ENCODE measurements around the gene CMTM5.
"Not testable (repeated sequence)": the region's sequence is repeated elsewhere in the genome, so short reads cannot be mapped to it uniquely, and the experiment has no call there.

CMTM5 gene

DNA sequence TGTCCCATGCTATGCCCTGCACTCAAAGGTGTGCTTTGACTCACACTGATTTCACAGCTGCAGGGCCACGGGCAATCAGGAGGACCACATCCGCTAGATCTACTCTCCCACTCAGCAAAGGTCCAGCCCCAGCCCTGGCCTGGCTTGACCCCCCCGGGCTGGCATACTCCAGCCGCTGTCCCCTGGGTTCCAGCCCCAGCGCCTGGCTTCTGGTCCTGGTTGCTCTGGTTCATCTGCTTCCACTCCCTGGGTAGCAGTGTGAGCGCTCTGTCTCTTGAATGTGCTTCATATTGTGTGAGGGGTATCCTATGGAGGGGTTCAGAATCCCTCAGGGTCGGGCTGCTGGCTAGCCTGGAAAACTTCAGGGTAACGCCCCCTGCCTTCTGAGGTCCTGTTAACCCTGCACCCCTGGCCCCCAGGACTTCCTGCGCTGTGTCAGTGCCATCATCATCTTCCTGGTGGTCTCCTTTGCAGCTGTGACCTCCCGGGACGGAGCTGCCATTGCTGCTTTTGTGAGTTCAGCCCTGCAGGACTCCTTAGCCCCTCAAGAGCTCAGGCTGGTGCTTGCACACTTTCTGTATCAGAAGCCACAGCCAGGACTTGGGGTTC, 1.9 kb downstream of the CMTM5 start:
- DNase-seq (ENCODE audit: low read depth) = no peak

DNA sequence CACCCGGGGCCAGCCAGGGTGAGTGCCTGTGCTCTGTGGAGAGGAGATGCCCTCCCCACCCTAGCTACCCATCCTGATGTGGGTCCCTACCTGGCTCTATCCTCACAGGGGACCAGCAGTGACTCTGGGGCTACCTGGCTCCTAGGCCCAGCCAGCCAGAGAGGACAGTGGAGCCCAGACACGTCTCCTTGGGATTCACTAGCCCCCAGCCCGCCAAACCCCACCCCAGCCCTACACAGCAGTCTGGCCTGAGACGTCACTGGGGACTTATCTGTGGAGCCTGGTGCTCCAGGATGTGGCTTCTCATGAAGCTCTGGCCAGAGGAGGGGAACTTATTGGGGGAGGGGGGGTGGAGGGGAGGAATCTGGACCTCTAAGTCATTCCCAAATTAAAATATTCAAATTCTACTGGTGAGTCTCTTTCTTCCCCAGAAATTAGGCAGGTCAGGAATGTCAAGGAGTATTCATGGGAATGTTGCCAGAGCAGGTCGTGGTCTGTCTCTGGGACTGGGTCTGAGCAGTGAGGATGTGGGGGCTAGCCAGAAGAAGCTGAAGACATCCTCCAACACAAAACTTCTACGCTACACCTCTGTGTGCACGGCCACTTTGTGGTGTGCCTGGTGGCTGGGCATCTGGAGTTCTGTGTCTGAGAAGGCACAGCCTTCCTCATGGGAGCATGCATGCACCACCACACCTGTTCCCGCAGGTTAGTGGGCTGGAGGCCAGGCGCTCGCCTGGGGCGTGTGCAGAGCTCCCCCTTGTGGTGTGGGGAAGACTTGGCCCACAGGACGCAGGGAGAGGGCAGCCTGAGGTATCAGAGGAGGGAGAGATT, 2.7 kb downstream of the CMTM5 start:
- peak; percentile 56 for DNase-seq (ENCODE audit: low read depth)

DNA sequence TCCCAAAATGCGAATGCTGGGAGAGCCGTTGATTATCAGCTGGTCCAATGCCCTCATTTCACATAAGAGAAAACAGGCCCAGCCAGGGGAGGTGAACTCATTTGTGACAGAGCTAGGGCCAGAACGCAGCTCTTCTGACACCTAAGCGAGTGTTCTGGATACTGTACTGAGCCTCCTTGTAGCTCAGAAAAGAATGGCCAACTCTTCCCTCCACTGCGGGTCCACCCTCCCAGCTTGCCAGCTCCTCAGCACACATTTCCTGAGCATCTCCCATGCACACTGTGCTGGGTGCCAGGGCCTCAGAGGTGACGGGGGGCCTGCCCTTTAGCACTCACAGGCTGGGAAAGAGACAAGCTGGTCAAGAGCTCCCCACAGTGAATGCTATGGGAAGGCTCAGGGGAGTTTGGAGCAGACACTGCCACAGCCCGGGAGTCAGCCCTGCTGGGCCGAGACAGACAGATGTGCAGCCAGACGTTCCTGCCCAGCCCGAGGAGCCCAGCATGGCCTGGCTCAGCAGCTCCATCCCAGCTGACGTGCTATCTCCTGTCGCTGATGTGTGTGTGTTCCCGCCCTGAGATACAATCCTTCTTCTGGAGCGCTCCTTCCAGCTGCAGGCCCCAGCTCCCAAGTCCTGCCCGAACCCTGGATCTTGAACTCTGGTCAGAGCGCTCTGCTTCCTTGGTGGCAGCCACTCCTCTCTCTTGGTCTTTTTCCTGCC, 3.5 kb downstream of the CMTM5 start:
- DNase-seq (ENCODE audit: low read depth) = no peak

DNA sequence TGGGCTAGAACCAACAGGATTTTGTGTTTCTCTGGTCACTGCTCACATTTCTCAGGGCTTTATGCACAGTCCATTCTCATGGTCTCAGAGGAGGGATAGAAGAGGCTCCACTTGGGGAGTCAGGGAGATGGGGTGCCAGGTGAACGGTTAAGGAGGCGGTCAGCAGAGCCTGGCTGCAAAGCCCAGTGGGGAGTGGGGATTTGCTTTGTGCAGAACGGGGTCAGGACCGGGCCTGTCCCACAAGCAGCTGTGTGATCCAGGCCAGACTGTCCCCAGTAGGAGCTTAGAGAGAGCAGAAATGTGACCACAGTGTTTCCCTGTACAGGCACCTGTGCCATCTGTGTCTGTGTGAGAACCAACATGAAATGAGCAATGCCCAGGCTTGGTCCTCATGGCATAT, 4.1 kb downstream of the CMTM5 start:
- no peak for DNase-seq (ENCODE audit: low read depth)

DNA sequence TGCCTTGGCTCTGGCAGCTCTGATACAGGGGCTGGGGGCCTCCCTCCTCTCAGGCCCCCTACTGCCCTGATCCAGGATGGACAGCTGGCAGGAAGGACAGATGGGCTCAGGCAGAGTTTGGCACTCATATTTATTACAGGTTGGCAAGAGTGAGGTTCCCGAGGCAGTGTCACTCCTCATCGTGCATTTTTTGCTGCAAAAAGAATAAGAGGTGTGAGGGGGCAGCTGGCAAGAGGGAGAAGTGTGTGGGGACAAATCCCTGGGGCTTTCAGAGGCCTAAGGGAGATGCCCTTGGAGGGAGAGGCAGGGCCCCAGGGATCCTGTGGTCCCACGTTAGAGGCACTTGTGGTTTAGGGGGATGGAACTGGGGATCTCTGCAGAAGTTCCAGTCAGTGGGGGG, 5.0 kb downstream of the CMTM5 start:
- no peak for DNase-seq (ENCODE audit: low read depth)

DNA sequence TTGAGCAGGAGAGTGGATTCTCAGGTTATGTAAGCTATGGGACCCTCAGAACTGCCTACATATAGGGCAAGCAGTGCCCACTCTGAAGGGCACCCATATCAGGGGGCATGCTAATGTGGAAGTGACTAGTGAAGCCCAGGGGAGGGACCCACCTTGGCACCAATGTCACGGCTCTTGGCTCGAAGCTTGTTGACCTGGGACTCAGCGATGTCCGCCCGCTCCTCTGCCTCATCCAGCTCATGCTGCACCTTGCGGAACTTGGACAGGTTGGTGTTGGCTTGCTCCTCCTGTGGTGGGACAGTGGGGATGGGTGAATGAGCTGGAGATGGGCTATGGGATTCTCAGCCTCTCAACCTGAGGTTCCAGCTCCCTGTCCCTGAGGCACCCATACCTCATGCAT, 5.4 kb downstream of the CMTM5 start:
- DNase-seq (ENCODE audit: low read depth) = no peak

DNA sequence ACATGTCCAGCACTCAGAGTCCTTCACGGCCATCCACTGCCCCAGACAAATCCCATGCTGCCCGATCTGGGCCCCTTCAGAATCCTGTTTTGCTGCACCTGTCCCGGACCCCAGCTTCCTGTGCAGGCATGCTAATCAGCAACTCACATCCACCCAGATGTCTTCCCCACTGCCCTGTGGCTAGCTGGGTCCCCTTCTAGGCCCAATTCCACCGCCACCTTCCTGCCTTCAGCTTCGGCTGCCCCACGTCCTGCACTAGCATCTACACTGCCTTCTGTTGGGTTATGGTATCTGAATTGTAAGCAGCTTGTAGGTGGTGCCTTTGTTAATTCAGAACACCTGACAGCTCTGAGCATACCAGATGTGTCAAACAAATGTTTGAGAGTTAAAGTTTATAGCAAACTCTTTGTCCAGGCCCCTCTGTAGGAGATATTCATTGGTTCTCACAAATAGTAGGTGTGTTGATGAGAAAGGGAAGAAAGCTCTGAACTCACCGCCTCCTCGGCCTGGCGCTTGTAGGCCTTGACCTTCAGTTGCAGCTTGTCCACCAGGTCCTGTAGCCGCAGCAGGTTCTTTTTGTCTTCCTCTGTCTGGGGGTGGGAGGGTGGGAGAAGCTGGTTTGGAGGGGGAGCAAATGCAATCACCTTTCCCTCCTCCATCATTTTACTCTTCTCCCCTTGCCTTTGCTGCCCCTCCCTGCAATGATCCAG, 6.0 kb downstream of the CMTM5 start:
- no peak for DNase-seq (ENCODE audit: low read depth)

DNA sequence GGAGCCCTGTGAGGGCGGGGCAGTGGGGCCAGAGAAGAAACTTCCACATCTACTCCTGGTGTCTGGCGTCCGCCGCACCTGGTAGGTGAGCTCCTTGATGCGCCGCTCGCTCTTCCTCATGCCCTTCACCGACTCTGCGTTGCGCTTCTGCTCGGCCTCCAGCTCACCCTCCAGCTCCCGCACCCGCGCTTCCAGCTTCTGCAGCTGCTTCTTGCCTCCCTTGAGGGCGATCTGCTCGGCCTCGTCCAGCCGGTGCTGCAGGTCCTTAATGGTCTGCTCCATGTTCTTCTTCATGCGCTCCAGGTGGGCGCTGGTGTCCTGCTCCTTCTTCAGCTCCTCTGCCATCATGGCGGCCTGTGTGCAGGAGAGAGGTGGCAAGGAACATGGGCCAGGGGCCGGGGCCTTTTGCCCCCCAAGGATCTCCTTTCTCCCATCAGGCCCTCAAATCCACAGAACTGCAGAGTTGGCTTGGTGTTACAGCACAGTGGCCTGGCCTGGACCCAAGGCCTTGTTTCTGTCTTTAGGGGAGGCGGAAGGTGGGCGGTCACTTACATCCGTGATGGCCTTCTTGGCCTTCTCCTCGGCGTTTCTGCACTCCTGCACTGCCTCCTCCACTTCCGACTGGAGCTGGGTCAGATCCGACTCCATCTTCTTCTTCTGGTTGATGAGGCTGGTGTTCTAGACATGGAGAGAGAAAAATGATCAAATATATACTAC, 7.7 kb downstream of the CMTM5 start:
- no peak for DNase-seq (ENCODE audit: low read depth)

DNA sequence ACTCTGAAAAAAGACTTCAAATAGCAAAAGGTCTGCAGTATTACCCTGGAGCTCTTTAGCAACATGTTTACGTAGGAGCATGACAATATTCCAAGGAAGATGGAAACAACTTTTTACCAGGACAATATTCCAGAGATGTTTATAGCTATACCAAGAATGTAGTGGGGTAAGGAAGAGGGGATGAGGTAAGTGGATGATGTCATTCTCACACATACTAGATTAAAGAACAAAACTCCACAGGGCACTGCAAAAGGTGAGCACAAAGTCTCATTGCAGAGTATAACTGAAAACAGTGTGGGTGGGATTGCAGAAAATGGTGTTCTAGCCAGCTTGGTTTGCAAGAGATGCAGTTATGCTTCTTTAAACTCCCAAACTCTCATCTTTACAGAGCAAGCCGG, 8.4 kb downstream of the CMTM5 start:
- no peak for DNase-seq (ENCODE audit: low read depth)

DNA sequence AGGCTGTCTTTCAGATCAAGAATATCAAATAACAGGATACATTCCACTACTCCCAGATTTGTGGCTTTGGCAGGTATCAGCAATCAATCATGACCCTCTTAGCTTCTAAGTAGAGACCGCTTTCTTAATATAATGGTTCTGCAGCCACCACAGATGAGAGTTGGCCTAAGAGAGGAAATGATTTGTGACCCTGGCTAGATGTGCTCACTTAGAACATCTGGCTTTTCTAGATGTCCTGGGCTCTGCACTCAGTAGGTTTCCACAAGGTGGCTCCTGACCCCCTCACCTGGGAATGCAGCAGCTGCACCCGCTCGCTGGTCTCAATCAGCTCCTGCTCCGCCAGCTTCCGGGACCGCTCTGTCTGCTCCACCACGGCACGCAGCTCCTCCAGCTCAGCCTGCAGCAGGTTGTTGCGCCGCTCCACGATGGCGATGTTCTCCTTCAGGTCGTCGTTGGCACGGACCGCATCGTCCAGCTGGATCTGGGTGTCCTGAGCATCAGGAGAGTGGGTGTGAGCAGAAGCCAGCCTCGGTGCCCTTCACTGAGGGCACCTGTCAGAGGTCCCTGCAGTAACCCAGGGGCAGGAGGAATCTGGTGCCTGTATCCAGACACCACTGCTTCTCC, 8.9 kb downstream of the CMTM5 start:
- no peak for DNase-seq (ENCODE audit: low read depth)

DNA sequence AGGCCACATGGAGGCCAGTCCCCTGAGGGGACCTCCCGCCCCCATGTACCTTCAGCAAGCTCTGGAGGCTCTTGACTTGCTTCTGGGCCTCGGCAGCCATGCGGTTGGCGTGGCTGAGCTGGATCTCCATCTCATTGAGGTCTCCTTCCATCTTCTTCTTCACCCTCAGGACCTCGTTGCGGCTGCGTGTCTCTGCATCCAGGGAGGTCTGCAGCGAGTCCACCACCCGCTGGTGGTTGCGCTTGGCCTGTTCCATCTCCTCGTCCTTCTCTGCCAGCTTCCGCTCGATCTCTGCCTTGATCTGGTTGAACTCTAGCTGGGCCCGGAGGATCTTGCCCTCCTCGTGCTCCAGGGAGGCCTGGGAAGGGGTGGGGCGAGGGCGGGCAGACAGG, 9.4 kb downstream of the CMTM5 start:
- DNase-seq (ENCODE audit: low read depth) = not testable (repeated sequence)

DNA sequence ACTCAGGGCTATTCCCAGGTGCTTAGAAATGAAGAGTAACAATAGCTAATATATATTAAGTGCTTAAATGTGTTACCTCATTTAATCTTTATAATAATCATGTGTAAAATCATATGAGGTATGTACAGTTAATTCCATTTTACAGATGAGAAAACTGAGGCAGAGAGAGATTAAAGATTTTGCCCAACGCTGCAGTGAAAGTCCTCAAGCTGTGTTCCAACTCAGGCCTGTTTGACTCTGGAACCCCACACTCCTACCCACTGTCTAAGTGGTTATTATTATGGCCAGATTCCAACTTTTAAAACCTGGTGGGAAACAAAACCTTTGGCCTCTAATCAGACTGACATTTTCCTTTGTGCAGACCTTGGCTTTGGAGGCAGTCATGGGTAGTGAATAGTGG, 10.2 kb downstream of the CMTM5 start:
- DNase-seq (ENCODE audit: low read depth) = no peak

DNA sequence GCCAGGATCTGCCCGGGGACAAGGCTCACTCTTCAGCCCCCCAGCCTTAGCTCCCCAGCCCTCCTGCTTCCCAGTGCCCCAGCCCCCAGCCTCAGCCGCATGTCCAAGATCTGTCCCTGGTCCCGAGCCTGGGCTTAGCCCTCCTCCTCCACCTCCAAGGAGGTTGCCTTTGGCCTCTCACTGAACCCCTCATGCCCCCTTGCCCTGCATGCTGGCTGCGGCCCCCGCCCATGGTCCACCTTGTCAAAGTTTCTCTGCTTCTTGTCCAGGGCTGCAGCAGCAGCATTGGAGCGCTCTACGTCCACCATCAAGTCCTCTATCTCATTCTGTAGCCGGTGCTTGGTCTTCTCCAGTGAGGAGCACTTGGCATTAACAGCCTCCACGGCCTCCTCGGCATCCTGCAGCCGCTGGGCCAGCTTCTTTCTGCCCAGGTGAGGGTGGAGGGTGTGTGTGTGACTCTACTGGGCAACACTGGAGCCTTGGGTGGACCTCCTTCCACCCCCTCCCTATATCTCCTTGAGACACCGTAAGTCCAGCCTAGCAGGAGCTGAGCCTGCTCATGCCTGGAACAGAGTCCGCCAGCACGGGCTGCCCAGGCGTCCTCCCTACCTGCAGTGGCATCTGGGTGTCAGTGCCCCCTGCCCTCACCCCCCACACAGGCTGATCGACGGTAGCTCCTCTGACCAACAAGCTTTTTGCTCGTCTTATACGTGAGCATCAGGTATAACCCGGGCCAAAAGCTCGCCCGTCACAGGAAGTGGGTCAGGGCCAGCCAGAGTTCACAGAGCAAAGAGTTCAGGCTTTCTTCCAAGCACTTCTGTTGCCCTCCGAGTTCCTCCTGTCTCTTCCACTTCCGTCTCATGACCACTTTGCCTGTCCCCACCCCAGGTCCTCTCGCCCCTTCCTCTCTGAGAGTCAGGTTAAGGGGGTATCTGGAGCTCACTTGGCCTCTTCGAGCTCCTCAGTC, 11.4 kb downstream of the CMTM5 start:
- no peak for DNase-seq (ENCODE audit: low read depth)

DNA sequence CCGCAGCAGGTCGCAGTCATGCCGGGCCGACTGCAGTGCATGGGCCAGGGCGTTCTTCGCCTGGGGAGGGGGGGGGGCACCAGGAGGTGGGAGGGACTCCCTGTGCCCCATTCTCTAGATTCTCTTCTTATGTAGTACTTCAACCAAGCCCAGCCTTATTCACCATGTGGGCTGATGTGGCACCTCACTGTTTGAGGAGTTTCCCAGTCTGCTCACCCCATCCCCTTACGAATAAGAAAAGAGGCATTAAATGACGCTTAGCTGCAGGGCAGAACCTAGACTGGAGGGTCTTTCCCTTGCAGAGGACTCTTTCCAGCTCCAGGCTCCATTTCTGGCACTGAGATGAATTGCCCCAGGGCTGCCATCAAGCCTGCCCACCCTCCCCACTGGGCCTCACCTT, 12.2 kb downstream of the CMTM5 start:
- DNase-seq (ENCODE audit: low read depth) = no peak

DNA sequence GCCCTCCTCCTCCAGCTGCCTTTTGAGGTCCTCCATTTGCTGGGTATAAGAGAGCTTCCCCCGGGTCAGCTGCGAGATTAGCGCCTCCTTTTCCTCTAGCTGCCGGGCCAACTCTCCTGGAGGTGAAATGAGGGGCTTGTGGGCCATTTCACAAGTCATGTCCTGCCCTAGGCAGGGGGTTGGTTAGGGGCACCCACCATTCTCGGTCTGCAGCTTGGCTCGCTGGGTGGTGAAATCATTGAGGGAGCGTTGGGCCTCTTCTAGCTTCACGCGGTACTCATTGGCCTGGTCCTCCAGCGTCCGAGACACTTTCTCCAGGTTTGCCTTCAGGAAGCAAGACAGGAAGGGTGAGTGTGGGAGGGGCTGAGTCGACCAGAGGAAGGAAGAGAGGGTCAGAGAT, 12.6 kb downstream of the CMTM5 start:
- DNase-seq (ENCODE audit: low read depth) = no peak

DNA sequence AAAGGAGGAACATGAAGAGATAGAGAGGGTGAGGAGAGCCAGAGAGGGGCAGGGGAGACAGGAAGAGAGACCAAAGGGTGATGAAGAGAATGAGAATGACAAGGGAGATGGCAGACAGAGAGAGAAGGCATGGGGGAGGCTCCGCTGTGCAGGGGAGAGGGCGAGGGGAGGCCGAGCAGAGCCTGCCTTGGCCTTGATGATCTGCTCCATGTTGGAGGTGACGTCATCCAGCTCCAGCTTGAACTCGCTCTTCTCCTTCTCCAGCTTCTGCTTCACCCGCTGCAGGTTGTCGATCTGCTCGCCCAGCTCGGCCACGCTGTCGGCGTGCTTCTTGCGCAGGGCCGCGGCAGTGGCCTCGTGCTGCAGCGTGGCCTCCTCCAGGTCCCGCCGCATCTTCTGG, 13.0 kb downstream of the CMTM5 start:
- DNase-seq (ENCODE audit: low read depth) = not testable (repeated sequence)

DNA sequence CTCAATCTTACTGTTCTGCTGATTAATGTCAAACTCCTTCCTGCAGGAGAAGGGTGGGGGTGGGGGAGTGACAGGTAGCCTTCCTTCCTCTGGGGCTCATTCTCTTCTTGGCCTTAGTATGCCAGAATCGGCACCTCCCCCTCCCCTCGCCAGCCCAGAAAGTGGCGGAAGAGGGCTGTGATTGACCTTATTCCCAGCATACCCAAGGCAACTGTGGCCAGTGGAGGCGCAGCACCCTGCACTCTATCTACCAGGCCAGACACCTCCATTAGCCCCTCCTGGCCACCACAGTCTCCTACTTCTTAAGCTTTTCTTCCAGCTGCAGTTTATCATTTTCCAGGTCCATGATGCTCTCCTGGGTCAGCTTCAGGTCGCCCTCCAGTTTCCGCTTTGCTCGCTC, 15.8 kb downstream of the CMTM5 start:
- DNase-seq (ENCODE audit: low read depth) = no peak

DNA sequence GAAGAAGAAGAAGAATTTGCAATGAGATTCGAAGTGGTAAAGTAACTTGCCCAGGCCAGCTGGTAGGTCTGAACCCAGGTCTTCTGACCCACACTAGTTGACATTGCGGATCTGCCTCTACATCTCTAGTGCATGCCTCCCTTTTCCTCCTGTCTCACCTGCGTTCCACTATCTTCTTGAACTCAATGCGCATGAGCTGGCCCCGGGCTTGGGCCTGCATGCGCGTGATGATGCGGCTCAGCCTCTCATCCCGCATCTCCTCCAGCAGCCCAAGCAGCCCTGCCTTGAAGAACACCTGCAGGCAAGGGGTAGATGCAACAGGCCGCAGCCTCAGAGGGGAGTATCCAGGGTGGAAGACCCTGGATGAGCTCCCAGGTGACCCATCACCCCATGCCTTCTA, 19.3 kb downstream of the CMTM5 start:
- no peak for DNase-seq (ENCODE audit: low read depth)

DNA sequence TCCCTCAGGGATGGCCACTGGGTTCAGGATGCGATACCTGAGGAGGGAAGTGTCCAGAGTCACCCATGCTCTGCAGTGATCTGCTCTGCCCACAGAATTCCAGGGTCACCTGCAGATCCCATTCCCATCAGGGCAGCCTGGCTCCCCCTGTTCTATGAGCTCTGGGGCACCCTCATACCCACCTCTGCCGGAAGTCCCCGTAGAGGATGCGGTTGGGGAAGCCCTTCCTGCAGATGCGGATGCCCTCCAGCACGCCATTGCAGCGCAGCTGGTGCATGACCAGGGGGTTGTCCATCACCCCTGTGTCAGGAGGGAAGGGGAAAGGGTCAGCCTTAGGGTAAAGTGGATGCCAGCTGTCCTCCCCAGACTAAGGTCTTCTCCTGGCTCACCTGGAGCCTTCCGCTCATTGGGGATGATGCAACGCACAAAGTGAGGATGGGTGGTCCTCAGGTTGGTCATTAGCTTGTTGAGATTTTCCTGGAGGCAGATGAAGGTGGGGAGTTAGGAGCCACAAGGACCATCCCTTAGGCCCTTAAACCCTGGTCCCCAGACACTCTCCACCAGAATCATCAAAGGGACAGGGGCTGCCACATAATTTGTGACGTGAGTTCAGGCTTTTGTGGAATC, 20.0 kb downstream of the CMTM5 start:
- no peak for DNase-seq (ENCODE audit: low read depth)

DNA sequence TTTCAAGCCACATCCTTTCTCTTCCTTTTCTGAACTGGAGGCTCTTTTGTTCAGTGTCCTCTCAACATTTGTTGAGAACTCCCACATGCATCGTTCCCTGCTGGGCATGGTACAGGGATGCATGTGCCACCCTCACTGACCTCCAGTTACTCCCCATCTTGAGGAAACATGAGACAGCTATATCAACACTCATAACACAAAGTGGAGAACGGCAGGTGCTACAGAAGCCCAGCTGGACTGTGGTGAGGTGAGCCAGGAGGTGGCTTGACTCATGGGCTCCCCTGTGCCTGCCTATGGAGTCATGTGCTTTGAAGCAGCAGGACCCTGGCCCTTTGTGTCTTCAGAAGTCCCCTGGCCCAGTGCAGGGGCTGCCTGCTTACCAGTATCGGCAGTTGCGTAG, 21.5 kb downstream of the CMTM5 start:
- no peak for DNase-seq (ENCODE audit: low read depth)
